HG02798 (cell line): ENCODE results near the gene EFNA5.
"Not testable (repeated sequence)": the region's sequence is repeated elsewhere in the genome, so short reads cannot be mapped to it uniquely, and the experiment has no call there.

Experiments used
- ATAC-seq: cut with Tn5 transposase; IDR thresholded peaks from one replicate; pipeline ENCODE4 v1.9.1; 2021; ENCODE audit warnings: mild to moderate bottlenecking; ENCODE audit not compliant: unreplicated experiment, poor library complexity

Gene EFNA5

DNA sequence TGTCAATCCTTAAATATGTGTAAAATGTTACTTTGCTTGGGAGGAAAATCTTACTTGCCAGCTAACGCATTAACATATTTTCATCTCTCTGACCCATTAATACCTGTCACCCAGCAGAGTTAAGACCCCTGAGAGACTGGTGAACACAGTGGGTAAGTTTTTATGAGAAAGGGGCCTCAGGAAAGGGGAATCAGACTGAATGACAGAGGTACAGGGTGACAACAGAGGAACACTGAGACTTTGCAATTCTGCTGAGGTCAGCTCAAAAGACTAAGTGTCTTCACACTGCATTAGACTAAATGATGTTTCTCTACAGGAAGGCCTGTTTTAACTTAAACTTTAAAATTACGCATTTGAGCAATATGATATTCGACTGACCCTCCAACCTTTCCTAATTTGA, 223.8 kb downstream of the EFNA5 start:
- ATAC-seq, result no peak

DNA sequence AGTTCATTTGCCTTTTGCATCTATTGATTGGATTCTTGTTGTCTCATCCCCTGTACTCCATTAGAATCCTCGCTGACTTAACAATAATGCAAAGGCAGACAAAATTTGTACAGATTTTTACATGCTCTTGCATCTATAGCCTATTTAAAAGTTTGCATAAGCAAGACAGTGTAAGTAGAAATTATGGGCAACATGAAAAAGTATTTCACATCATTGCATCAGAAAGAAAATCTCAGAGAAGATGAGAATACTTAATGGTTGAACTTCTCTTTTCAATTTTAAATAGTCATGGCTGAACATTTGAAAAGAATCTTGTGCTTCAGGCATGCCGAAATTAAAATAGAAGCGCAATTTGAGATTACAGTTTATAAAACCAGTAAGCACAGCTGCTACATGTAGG, 226.4 kb downstream of the EFNA5 start:
- ATAC-seq, result no peak

DNA sequence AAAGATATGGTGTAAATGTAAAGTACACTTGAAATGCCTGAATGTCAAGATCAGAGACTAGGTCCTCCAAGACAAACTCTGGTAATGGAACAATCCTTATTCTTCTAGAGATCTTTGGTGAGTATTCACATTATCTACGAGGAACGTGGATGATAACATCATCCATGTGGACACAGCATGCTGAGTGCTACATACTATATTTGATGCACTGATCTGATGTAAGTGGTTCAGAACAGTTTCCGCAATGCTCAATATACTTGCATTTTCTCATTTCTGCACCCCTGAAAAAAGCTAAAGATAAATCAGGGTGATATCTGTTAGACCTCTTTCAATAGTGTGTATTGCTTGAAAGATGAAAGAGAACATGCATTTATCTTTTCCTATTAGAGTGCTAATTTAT, 226.8 kb downstream of the EFNA5 start:
- no peak for ATAC-seq

DNA sequence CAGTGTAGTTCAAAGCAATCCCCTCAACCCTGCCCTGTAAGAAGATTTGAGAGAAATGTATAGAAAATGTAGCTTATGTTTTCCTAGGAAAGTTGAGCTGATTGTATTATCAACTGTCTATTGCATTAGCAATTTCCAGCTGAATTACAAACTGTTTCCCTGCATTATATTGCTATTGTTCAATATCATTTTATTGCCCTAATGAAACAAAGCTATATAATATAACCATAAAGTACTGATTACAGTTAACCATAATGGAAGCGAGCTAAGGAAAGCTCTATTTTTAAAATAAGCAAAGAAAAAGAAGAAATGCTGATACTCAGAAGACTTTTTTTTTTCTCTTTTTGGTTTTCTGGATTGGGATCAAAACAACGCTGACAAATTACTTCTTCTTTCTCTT, 228.3 kb downstream of the EFNA5 start:
- ATAC-seq, result no peak

DNA sequence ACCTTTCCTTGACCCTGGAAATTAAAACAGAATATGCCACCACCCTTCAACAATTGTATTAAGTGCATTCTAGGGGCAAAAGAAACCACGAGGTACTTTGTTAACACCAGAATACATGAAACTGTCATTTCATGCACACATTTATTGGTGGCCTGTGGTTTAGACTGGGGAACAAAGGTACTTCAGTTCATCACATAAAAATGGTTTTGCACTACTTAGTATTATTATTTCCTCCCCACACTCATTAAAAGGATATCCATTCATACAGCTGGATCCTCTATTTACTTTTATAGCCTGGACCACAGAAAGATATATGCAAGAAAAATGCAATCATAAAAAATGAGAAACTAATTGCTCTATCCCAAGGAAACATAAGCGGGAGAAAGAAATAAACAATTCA, 230.9 kb downstream of the EFNA5 start:
- no peak for ATAC-seq

DNA sequence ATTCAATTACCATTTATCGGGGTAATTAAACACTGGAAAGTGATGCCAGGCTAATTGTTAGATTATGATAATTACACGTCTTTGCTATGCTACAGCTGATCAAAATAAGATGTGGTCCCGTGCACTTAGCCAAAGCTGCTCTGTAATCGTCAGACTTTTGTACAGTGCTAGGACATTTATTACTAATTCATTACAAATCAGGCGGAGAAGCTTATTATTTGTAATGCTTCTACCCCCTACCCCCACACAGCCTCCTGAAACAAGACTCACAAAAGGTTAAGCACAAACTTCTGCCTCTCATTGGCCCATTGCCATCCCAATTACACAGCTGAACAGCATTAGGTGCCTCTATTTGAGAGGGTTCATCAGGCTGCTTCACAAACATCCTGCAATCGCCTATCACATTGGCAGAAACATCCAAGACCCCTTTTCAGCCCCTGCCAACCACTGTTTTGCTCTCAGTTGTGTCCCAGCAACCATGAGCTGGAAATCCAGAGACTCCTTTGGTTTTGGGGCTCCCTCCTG, 232.7 kb downstream of the EFNA5 start:
- no peak for ATAC-seq

DNA sequence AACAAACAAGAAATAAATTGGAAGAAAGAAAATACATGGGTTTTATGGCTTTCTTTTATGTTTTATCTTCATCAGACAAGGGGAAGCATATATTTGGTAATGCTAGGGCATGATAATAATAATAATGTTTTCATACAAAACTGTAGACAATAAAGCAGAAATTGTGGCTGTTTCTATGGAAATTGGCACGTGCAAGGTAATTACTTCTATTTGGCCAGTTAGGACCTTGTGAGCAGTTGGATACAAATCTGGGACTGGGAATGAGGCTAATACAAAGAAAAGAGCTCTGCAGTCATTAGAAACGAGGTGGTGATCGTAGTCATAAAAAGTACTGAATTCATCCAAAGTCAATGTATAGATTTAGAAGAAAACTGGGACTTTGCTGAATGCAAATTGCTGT, 233.6 kb downstream of the EFNA5 start:
- ATAC-seq, result no peak

DNA sequence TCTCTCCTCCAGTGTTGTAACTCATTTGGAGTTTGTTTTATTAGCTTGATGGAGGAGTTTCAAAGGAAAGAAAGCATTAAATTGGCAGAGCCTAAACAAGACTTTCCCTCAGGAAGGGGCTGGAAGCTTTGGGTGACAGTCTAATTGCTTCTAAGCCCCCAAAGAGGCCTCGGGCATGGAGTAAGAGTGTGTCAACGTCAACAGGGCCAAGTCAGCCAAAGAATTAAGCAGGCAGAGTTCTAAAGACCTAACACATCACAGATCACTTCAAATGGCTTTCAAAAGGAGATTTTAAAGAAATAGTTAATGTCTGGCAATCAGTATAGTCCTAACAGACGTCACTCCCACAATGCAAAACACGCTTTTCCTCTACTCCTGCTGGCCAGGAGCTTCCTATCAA, 234.5 kb downstream of the EFNA5 start:
- ATAC-seq, result no peak

DNA sequence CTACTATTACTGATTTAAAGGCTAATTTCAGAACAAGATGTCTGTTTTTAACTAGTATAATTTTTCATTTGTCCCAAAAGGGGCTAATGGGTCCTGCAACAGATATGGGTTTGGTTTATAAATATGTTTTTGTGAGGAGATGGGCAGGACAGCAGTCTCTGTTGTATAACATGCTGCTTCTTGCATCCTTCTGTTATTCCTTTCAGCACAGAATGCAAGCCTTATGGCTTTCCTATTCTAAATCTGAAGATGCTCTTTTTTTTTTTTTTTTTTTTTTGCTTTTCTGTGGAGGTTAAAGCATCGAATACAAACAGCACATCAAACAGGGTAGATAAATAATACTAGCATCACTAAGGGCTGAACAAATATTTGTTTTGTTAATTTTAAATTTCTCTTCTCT, 235.7 kb downstream of the EFNA5 start:
- no peak for ATAC-seq

DNA sequence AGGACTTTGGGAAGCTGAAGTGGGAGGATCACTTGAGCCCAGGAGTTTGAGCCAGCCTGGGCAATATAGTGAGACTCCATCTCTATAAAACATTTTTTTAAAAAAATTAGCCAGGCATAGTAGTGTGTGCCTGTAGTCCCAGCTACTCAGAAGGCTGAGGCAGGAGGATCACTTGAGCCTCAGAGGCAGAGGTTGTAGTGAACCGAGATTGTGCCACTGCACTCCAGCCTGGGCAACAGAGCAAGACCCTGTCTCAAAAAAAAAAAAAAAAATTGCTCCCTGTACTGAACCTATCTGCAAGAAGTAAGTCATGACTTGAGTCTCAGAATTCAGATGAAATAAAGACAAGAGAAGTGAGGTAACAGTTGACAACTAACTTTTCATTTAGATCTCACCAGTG, 237.1 kb downstream of the EFNA5 start:
- ATAC-seq, result not testable (repeated sequence)

DNA sequence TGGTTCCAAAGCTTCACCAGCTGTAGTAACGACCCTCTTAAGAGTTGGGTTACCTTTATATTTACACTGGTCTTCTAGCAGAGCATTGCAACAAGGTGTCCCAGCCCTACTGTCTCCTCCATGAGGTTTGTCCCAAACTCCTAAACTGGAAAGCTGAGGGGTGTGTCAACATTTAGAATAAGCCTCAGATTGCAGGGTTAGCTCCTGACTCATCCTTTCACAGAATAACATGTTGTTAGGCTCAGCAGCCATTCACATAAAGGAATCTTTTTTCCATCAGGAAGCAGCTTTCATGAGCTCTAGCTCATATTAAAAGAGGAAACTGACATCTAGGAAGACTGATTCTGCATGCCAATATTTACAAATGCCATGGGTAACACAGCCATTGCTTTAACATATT, 238.7 kb downstream of the EFNA5 start:
- no peak for ATAC-seq

DNA sequence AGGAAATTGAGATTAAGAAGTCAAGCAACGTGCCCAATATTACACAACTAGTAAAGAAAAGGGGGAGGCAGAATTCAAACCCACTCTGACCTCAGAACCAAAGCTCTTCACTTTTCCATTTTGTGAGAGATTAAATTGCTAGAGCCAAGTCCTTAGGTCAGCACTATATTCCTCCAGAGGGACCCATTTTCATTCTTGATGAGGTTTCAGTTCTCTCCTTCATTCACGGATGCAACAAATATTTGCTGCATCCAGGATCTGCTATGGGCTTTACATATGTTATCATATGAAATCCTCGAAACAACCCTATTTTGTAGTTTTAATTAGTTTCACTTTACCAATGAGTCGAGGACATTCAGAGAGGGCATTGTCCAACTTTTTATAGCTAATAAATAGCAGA, 239.2 kb downstream of the EFNA5 start:
- no peak for ATAC-seq

DNA sequence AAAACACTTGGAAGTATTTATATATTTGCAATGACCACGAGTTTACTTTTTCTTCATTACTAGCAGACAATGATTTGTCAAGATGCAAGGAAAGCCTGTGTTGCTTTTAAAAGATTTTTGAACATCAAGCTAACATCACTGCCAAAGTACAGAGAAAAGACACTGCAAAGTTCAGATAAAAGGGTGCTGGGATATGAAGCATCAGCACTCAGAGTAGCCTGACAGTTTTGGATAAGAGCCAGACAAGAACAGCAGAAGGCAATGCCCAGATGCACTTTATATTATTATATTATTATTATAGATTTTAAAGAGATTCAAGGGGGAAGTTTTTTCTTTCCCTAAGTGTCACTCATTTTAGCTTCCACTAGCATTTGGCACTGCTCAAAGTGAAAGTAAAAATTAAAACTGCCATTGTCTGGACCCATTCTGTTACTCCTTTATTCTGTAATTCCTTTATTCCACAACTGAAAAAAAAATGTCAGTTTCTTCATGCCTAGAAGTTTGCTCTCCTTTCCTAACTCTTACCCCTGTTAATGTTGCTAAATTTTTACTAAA, 240.6 kb downstream of the EFNA5 start:
- ATAC-seq, result peak; percentile 34

DNA sequence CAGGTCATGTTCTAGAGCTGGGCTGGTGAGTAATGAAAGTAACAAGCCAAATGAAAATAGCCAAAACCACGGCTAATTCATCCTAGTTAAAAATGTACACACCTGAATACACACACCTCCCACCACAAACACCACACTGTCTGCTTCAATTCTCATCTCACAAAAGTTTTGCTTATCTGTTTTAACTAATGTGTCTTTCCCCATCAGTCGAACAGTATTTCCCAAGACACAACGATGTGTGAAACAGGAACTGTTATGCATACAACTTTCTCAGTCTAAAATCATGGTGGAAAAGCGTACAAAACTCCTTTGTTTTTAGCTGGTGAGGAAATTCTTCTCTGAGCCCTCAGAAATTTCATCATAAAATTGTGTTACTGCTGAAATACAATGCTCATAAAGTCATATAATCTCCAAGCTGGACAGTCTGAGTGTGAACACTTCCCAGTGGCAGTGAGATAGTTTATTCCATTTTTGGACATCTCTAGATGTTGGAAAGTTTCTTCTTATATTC, 242.4 kb downstream of the EFNA5 start:
- no peak for ATAC-seq

DNA sequence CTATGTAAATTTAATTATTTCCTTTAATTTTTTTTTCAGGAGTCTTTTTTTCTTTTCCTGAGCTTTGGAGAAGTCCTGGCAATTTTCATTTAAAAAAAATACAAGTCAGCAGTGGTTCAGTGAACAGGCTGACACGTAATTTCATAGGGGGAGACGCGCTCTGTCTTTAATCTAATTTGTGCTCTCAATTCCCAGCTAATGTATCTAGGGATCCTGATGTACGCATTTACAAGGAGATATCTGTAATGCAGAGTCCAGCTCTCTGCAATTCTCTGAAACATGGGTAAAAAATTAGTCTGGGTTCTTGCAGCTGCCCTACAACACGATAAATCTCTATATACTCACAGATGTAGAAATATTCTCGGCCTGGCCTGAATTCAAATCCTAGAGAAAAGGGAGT, 243.9 kb downstream of the EFNA5 start:
- ATAC-seq, result no peak

DNA sequence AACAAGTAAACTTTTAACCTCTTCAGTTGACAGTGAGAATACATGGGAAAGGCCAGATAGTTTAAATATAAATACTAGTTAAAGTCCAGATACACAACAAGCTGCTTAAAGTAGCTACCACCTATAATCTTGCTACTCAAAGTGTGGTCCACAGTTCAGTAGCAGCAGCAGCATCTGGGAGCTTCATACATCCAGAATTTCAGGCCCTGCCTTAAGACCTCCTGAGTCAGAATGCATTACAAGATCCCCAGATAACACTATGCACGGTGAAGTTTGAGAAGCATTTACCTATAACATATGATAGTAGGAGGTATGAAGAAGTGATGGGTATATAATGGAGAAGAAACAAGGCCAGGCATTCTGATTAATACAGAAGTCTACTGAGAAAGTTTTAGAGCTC, 244.5 kb downstream of the EFNA5 start:
- ATAC-seq, result no peak

DNA sequence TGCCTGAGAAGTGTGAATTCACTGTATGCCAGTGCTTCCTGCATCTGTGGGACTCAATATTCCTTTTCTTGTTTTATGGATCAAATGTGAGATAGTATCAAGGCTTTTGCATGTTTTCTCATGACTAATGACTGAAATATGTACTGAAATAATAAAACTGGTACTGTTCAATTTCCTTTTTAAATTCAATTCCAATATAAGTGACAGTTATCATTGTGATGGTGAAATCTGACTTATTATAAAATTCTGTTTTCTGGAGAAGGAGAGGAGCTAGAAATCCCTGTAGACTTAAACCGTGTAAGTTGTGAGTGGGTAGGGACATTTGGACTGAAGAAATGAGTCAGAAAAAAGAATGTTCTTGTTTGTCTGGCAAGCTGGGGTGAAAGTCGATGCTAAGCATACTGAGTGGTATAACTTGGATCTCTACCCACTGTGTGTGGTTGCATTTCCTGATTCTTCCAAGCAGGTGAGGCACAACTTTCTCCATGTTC, 245.2 kb downstream of the EFNA5 start:
- ATAC-seq, result no peak

DNA sequence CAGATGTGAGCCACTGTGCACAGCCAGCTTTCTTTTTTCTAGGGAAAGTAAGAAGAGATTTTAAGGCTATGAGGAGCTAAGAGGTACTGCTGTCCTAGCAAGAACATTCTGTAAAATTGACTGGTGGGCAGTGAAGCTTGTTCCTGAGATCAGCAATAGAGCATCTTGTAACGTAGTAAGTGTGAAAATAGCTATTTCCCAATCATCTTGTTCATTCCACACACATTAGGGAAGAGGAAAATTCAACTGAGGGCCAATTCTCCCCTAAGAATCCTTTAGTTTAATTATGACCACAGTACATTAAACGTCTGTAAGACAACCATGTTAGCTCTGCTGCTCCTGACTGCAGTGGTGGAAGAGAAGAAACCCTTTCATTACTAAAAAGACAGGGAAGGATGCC, 246.2 kb downstream of the EFNA5 start:
- no peak for ATAC-seq

DNA sequence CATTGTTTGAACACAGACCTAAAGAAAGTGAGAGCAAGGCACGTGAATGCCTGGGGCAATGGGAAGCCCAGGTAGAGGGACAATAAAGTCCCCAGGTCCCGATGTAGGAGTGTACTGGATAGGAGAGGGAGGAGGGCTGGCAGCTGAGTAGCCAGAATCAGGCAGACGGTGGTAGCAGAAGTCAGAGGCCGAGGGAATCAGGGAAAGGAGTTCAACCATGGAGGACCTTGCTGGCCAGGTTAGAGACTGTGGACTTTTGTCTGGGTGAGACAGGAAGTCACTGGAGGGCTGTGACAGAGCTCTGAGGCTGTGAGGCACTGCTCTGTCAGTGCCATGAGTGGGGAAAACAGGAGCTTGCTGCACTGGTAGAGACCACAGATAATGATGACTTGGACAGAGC, 248.2 kb downstream of the EFNA5 start:
- ATAC-seq, result peak; percentile 39

DNA sequence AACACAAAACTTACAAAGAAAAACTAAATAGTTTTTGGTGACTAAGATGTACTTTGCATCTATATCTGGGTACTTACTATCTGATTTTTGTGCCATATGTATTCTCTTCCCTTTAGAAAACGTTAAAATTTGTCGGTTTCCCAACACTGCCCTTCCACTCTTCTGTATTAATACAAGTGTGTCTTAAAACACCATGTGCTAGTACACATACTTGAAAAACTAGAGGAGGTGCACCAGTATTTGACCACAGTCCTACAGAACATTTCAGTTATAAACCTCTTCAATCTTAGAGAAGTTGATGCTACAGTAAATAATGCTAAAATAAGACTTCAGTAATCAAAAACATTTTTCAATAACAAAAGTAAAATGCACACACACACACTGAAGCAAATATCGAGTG, 251.2 kb downstream of the EFNA5 start:
- no peak for ATAC-seq

DNA sequence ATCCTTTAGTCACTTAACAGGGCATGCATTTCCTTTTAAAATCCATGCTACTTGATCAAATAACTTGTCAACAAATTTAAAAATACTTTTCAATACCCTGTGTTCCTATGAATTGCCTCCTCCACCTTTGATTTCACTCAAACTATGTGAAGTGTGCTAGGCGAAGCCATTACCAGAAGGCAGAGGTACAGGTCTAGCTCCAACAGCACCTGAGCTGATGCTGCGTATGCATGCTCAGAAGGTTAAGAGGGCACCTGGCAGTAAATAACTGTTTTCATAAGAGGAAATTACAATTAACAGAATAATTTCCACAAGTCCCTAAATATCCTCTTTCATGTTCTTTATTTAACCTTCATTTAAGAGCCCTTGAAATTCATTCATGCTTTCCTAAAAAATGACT, 251.8 kb downstream of the EFNA5 start:
- ATAC-seq, result no peak

DNA sequence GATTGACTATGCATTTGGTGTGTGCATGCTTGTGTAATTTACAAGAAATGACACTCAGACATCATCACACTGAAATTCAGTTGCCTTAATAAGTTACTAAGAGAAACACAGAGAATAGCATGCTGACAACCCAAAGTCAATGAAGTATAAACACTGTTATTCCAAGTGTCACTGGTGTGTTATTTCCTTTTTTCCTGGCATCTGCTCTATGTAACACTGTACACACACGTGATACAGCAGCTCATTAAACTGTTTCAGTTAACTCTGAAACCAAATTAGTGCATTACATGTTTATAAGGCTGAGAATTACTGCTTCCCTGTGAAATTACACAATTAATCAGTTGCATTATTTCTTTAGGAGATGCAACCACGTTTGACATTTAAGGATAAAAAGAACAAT, 252.7 kb downstream of the EFNA5 start:
- no peak for ATAC-seq

DNA sequence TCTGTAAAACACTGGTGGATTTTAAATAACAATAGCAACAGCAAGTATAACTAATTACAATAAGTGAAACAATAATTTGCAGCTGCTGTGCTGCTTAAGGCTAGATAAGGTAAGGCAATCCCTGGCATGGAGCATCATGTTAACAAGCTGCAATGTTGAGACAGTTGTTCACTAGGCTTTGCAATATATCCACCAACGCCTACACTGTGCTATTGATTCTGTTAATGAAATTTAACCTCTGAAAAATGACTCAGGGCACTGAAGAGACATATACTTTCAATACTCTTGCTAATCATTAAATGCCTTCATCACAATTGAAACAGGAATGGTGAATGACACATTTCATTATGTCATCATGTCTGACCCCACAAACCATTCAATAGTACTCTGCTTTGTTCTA, 255.0 kb downstream of the EFNA5 start:
- peak; percentile 49 for ATAC-seq
